Endodermal cell (in vitro differentiated cells): ENCODE data around the gene OR10J5. TPM values are rescaled to one million over a fixed set of nuclear protein-coding genes. Genes with fewer than 3 reads are reported as not detected.
"Not testable (repeated sequence)": the region's sequence is repeated elsewhere in the genome, so short reads cannot be mapped to it uniquely, and the experiment has no call there.

Experiments used
- DNase-seq: peaks from one replicate; pipeline ENCODE4 v3.0.0-alpha.2; 2017
- H3K27ac ChIP-seq: 2 replicates; pipeline ENCODE4 v1.5.1; 2013; ENCODE audit warnings: mild to moderate bottlenecking, low read depth, low read length, moderate library complexity
- H3K27me3 ChIP-seq: 2 replicates; pipeline ENCODE4 v1.6.1; 2013; ENCODE audit warnings: mild to moderate bottlenecking, low read length, moderate library complexity; ENCODE audit not compliant: insufficient read depth, control insufficient read depth, poor library complexity, severe bottlenecking
- H3K36me3 ChIP-seq: 2 replicates; pipeline ENCODE4 v1.7.0; 2013; ENCODE audit warnings: mild to moderate bottlenecking, low read length, moderate library complexity; ENCODE audit not compliant: control insufficient read depth, insufficient read depth
- H3K4me1 ChIP-seq: one replicate; pipeline ENCODE4 v1.7.0; 2013; ENCODE audit warnings: low read length; ENCODE audit not compliant: control insufficient read depth, insufficient read depth
- H3K4me3 ChIP-seq: 2 replicates; pipeline ENCODE4 v1.5.1; 2013; ENCODE audit warnings: mild to moderate bottlenecking, low read length, moderate library complexity
- H3K9ac ChIP-seq: 2 replicates; pipeline ENCODE4 v1.6.1; 2013; ENCODE audit warnings: mild to moderate bottlenecking, low read length, moderate library complexity; ENCODE audit not compliant: poor library complexity, severe bottlenecking; ENCODE audit errors: extremely low read depth
- H3K9me3 ChIP-seq: 2 replicates; pipeline ENCODE4 v1.6.1; 2013; ENCODE audit warnings: mild to moderate bottlenecking, low read length, moderate library complexity; ENCODE audit not compliant: control insufficient read depth
- H3K27ac Mint-ChIP-seq: 2 replicates; pipeline ENCODE4 v1.8.0; 2020; ENCODE audit warnings: mixed read lengths
- H3K27me3 Mint-ChIP-seq: 2 replicates; pipeline ENCODE4 v1.8.0; 2021; ENCODE audit warnings: mild to moderate bottlenecking, mixed read lengths; ENCODE audit not compliant: insufficient read depth
- H3K36me3 Mint-ChIP-seq: 2 replicates; pipeline ENCODE4 v1.8.0; 2020; ENCODE audit warnings: low read depth, mixed read lengths
- H3K4me1 Mint-ChIP-seq: 2 replicates; pipeline ENCODE4 v1.8.0; 2020; ENCODE audit warnings: mixed read lengths
- H3K4me3 Mint-ChIP-seq: 2 replicates; pipeline ENCODE4 v1.8.0; 2020; ENCODE audit warnings: mild to moderate bottlenecking, moderate library complexity, mixed read lengths
- H3K9me3 Mint-ChIP-seq: 2 replicates; pipeline ENCODE4 v1.8.0; 2020; ENCODE audit warnings: mild to moderate bottlenecking, mixed read lengths
- whole genome bisulfite sequencing, 2 experiments: methylation state at CpG; one replicate each; pipeline versions ENCODE4 v1.1.5 to v1.1.7; 2013; ENCODE audit warnings: missing lambda C conversion rate in 2 of 2, mixed read lengths in 1 of 2; ENCODE audit not compliant: insufficient coverage in 1 of 2, insufficient read length in 1 of 2; 5-methylcytosine and 5-hydroxymethylcytosine counted together
- total RNA-seq, 2 donors: library from RNA; stranded (reverse); fragmentation: NEBNext Ultra II Directional in 1 of 2; extraction: Animal tissue kit (Norgen Biotek cat#: 25700) in 1 of 2; gene quantifications; 2 replicates in 1 of 2; 3 replicates in 1 of 2; pipeline ENCODE4 v1.2.1, GENCODE V29; 2021
- TF ChIP-seq, protein P1 (sequence below): fragments of 200-600 bp; sonication (generic); conservative IDR thresholded peaks from 2 replicates; pipeline ENCODE4 v1.5.0; 2021; ENCODE audit warnings: antibody characterized with exemption, mild to moderate bottlenecking

The OR10J5 gene
- total RNA-seq, 2 donors from 2014 or later, result not detected

DNA sequence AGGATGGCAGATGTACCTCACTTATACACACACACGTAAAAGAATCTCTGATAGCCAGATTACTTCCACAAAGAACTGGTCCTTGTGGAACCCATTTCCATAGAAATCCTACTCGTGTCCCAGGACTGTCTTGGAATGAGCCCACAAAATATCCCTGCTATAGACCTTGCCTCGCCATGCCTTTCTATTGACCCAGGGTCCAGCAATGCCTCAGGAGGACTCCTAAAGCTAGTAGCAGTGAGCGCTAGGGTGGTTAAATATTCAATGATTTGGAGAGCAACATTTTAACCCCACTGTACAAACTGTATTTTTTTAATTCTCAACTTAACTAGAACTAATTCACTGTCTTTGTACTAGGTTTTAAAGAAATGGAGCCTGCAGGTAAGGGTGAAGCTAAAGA is 26.9 kb downstream of the OR10J5 start:
- Histone ChIP-seq H3K36me3 (no peaks in the 10 kb centered on the region), H3K4me3 (no peak overlapping the region), H3K27ac (no peak overlapping the region), H3K4me1 (no peaks in the 10 kb centered on the region), H3K9me3 (peaks cover 10% of the 10 kb centered on the region), H3K27me3 (no peaks in the 10 kb centered on the region), H3K9ac (no peak overlapping the region)
- Mint-ChIP-seq H3K36me3 (no peaks in the 10 kb centered on the region), H3K4me3 (no peak overlapping the region), H3K27me3 (no peaks in the 10 kb centered on the region), H3K4me1 (no peaks in the 10 kb centered on the region), H3K27ac (no peak overlapping the region), H3K9me3 (peaks cover 32% of the 10 kb centered on the region)
- 50 to 64% methylated on average over 2 to 4 of the region's 4 CpGs for WGBS, 2 experiments
- DNase-seq, result no peak
- TF ChIP-seq, protein P1, sequence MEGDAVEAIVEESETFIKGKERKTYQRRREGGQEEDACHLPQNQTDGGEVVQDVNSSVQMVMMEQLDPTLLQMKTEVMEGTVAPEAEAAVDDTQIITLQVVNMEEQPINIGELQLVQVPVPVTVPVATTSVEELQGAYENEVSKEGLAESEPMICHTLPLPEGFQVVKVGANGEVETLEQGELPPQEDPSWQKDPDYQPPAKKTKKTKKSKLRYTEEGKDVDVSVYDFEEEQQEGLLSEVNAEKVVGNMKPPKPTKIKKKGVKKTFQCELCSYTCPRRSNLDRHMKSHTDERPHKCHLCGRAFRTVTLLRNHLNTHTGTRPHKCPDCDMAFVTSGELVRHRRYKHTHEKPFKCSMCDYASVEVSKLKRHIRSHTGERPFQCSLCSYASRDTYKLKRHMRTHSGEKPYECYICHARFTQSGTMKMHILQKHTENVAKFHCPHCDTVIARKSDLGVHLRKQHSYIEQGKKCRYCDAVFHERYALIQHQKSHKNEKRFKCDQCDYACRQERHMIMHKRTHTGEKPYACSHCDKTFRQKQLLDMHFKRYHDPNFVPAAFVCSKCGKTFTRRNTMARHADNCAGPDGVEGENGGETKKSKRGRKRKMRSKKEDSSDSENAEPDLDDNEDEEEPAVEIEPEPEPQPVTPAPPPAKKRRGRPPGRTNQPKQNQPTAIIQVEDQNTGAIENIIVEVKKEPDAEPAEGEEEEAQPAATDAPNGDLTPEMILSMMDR, result no peak

GRCh38 chr1:159505676-159506075 is 30.1 kb downstream of the OR10J5 start:
- H3K27me3 ChIP-seq, result no peaks in the 10 kb centered on the region
- no peak overlapping the region for H3K4me3 ChIP-seq
- Mint-ChIP-seq H3K4me1 (no peaks in the 10 kb centered on the region), H3K36me3 (no peaks in the 10 kb centered on the region), H3K27ac (no peak overlapping the region), H3K9me3 (peaks cover 43% of the 10 kb centered on the region), H3K27me3 (no peaks in the 10 kb centered on the region), H3K4me3 (no peak overlapping the region)
- TF ChIP-seq, protein P1, result no peak
- no peak for DNase-seq
- peaks cover 10% of the 10 kb centered on the region for H3K9me3 ChIP-seq
- no peak overlapping the region for H3K27ac ChIP-seq
- no peaks in the 10 kb centered on the region for H3K36me3 ChIP-seq
- no peaks in the 10 kb centered on the region for H3K4me1 ChIP-seq
- no peak overlapping the region for H3K9ac ChIP-seq

GRCh38 chr1:159501082-159501481 is 34.7 kb downstream of the OR10J5 start:
- Histone ChIP-seq H3K36me3 (no peaks in the 10 kb centered on the region), H3K9me3 (peaks cover 23% of the 10 kb centered on the region), H3K27ac (no peak overlapping the region), H3K4me1 (no peaks in the 10 kb centered on the region), H3K27me3 (no peaks in the 10 kb centered on the region), H3K4me3 (no peak overlapping the region), H3K9ac (no peak overlapping the region)
- no peak for DNase-seq
- H3K36me3 Mint-ChIP-seq, result no peaks in the 10 kb centered on the region
- H3K27me3 Mint-ChIP-seq, result peaks cover 1% of the 10 kb centered on the region
- 86 to 88% methylated on average over 1 of the region's 1 CpG for WGBS, 2 experiments
- peaks cover 49% of the 10 kb centered on the region for H3K9me3 Mint-ChIP-seq
- no peak overlapping the region for H3K4me3 Mint-ChIP-seq
- TF ChIP-seq, protein P1, result no peak
- no peaks in the 10 kb centered on the region for H3K4me1 Mint-ChIP-seq
- H3K27ac Mint-ChIP-seq, result no peak overlapping the region

DNA sequence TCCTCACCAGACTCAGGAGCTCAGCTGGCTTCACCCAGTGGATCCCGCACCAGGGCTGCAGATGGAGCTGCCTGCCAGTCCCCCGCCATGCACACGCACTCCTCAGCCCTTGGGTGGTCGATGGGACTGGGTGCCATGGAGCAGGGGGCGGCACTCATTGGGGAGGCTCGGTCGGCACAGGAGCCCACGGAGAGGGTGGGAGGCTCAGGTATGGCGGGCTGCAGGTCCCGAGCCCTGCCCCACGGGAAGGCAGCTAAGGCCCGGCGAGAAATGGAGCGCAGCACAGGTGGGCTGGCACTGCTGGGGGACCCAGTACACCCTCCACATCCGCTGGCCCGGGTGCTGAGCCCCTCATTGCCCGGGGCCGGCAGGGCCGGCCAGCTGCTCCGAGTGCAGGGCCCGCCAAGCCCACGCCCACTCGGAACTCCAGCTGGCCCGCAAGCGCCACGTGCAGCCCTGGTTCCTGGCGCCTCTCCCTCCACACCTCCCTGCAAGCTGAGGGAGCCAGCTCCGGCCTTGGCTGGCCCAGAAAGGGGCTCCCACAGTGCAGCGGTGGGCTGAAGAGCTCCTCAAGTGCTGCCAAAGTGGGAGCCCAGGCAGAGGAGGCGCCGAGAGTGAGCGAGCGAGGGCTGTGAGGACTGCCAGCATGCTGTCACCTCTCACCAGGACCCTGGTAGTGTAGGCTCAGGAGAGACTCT is 41.1 kb downstream of the OR10J5 start:
- DNase-seq, H3K36me3 ChIP-seq, H3K36me3 Mint-ChIP-seq, H3K27me3 ChIP-seq, H3K27me3 Mint-ChIP-seq, H3K4me3 Mint-ChIP-seq, H3K9ac ChIP-seq, H3K4me1 ChIP-seq, H3K4me1 Mint-ChIP-seq, H3K27ac ChIP-seq, H3K27ac Mint-ChIP-seq, H3K4me3 ChIP-seq: not testable (repeated sequence)
- H3K9me3 Mint-ChIP-seq, result peaks cover 68% of the 10 kb centered on the region
- 75 to 91% methylated on average over 4 to 30 of the region's 33 CpGs for WGBS, 2 experiments
- peaks cover 16% of the 10 kb centered on the region for H3K9me3 ChIP-seq
